MM.1S (cell line): ENCODE results near the gene CBFA2T2.
A peak's percentile ranks its signal among the peaks of the same experiment; 100 is the strongest.
"Not testable (repeated sequence)": the region's sequence is repeated elsewhere in the genome, so short reads cannot be mapped to it uniquely, and the experiment has no call there.

Experiments used
- DNase-seq: peaks from one replicate; pipeline ENCODE4 v3.0.0-alpha.2; 2015
- H2AFZ ChIP-seq: fragments of 300-600 bp; sonication (generic); 2 replicates; pipeline ENCODE4 v1.6.0; 2016; ENCODE audit warnings: antibody characterized with exemption, low read length
- H3F3A ChIP-seq: fragments of 300-600 bp; sonication (generic); 2 replicates; pipeline ENCODE4 v1.6.1; 2016; ENCODE audit warnings: mild to moderate bottlenecking, antibody characterized with exemption, low read length, moderate library complexity, mixed read lengths; ENCODE audit not compliant: insufficient read depth
- H3K27ac ChIP-seq: fragments of 300-600 bp; sonication (generic); 2 replicates; pipeline ENCODE4 v1.5.1; 2016; ENCODE audit warnings: mild to moderate bottlenecking, low read length
- H3K27me3 ChIP-seq: fragments of 300-600 bp; sonication (generic); replicated peaks from 2 replicates; pipeline ENCODE4 v1.6.0; 2016; ENCODE audit warnings: low read length; ENCODE audit not compliant: insufficient read depth
- H3K36me3 ChIP-seq: fragments of 300-600 bp; sonication (generic); replicated peaks from 2 replicates; pipeline ENCODE4 v1.6.1; 2016; ENCODE audit warnings: mild to moderate bottlenecking, low read length, mixed read lengths; ENCODE audit not compliant: insufficient read depth
- H3K4me1 ChIP-seq: fragments of 300-600 bp; sonication (generic); 2 replicates; pipeline ENCODE4 v1.6.1; 2016; ENCODE audit warnings: low read length, mixed read lengths
- H3K4me2 ChIP-seq: fragments of 300-600 bp; sonication (generic); 2 replicates; pipeline ENCODE4 v1.6.0; 2016; ENCODE audit warnings: low read depth, low read length
- H3K4me3 ChIP-seq: fragments of 300-600 bp; sonication (generic); 2 replicates; pipeline ENCODE4 v1.5.1; 2016; ENCODE audit warnings: low read length, mixed read lengths
- H3K79me2 ChIP-seq: fragments of 300-600 bp; sonication (generic); 2 replicates; pipeline ENCODE4 v1.6.1; 2016; ENCODE audit warnings: mixed run types, low read length, mixed read lengths
- H3K9ac ChIP-seq: fragments of 300-600 bp; sonication (generic); 2 replicates; pipeline ENCODE4 v1.6.1; 2016; ENCODE audit warnings: low read length, mixed read lengths
- H3K9me2 ChIP-seq: fragments of 300-600 bp; sonication (generic); replicated peaks from 2 replicates; pipeline ENCODE4 v1.6.1; 2016; ENCODE audit warnings: mild to moderate bottlenecking, low read length, mixed read lengths; ENCODE audit not compliant: insufficient read depth
- H3K9me3 ChIP-seq: fragments of 300-600 bp; sonication (generic); replicated peaks from 2 replicates; pipeline ENCODE4 v1.6.1; 2016; ENCODE audit warnings: mild to moderate bottlenecking, low read length, mixed read lengths; ENCODE audit not compliant: insufficient read depth
- H4K20me1 ChIP-seq: fragments of 300-600 bp; sonication (generic); 2 replicates; pipeline ENCODE4 v1.6.1; 2016; ENCODE audit warnings: mild to moderate bottlenecking, low read length, moderate library complexity, mixed read lengths; ENCODE audit not compliant: insufficient read depth
- EZH2 ChIP-seq: fragments of 300-600 bp; sonication (generic); optimal IDR thresholded peaks from 2 replicates; pipeline ENCODE3; 2017; ENCODE audit warnings: low read depth, mild to moderate bottlenecking, antibody characterized with exemption, low read length, mixed read lengths
- EZH2phosphoT487 ChIP-seq: fragments of 300-600 bp; sonication (generic); IDR thresholded peaks from 2 replicates; pipeline ENCODE4 v1.6.1; 2018; ENCODE audit warnings: antibody characterized with exemption, low read length
- TF ChIP-seq, protein P1 (sequence below): fragments of 300-600 bp; sonication (generic); IDR thresholded peaks from 2 replicates; pipeline ENCODE4 v1.5.1; 2016; ENCODE audit warnings: antibody characterized with exemption, low read length, mixed read lengths

CBFA2T2 gene

DNA sequence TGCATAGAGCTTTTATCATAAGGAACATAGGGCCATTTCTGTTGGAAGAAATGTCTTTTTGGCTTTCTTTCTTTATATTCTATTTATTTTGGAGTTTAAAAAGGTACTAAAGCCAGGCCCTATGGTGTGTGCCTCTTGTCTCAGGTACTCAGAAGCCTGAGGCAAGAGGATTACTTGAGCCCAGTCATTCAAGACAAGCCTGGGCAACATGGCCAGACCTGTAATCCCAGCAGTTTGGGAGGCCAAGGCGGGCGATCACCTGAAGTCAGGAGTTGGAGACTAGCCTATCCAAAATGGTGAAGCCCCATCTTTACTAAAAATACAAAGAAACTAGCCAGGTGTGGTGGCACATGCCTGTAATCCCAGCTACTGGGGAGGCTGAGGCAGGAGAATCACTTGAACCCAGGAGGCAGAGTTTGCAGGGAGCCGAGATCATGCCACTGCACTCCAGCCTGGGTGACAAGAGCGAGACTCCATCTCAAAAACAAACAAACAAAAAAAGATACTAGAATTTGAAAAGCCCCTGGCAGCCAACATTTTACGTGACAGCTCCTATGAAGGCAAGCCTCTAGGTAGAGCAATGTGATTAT is 80.0 kb downstream of the CBFA2T2 start:
- H3K9me3 ChIP-seq: no peaks in the 10 kb centered on the region
- H3K27ac ChIP-seq: peak overlapping the region; percentile 31; the same call in 1 of the 2 replicates
- DNase-seq: no peak
- no peaks in the 10 kb centered on the region for H3K36me3 ChIP-seq
- TF ChIP-seq, protein P1, sequence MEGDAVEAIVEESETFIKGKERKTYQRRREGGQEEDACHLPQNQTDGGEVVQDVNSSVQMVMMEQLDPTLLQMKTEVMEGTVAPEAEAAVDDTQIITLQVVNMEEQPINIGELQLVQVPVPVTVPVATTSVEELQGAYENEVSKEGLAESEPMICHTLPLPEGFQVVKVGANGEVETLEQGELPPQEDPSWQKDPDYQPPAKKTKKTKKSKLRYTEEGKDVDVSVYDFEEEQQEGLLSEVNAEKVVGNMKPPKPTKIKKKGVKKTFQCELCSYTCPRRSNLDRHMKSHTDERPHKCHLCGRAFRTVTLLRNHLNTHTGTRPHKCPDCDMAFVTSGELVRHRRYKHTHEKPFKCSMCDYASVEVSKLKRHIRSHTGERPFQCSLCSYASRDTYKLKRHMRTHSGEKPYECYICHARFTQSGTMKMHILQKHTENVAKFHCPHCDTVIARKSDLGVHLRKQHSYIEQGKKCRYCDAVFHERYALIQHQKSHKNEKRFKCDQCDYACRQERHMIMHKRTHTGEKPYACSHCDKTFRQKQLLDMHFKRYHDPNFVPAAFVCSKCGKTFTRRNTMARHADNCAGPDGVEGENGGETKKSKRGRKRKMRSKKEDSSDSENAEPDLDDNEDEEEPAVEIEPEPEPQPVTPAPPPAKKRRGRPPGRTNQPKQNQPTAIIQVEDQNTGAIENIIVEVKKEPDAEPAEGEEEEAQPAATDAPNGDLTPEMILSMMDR: no peak
- TF ChIP-seq EZH2phosphoT487 (no peak), EZH2 (no peak)
- peak overlapping the region; percentile 25; the same call in 1 of the 2 replicates for H3K4me2 ChIP-seq
- peaks cover 4% of the 10 kb centered on the region; the same call in 1 of the 2 replicates for H3F3A ChIP-seq
- peaks cover 18% of the 10 kb centered on the region for H3K4me1 ChIP-seq
- H3K9ac ChIP-seq: no peak overlapping the region
- H2AFZ ChIP-seq: no peak overlapping the region
- no peaks in the 10 kb centered on the region for H3K9me2 ChIP-seq
- no peak overlapping the region for H3K4me3 ChIP-seq
- no peaks in the 10 kb centered on the region for H3K27me3 ChIP-seq
- H3K79me2 ChIP-seq: peaks cover 6% of the 10 kb centered on the region; the same call in 1 of the 2 replicates
- no peaks in the 10 kb centered on the region for H4K20me1 ChIP-seq

DNA sequence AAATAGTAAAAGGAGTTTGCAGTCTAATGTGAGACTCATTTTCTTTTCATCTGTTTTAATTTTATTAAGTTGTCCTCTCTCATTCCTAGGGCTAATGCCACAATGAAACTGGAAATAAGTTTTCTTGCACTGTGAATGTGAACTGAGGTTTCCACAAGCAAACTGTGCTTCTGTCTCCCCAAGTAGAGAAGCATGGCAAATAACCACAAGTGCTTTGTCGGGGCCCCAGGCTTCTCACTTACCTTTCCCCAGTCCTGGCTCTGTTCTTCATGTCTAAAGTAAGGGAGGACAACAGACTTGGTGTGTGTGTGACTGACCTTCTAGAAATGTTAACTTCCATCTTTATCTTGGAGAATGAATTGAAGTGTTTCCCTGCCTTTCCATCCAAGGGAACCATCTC is 80.8 kb downstream of the CBFA2T2 start:
- no peak overlapping the region for H3K4me3 ChIP-seq
- DNase-seq: peak; percentile 41
- peaks cover 4% of the 10 kb centered on the region; the same call in 1 of the 2 replicates for H3F3A ChIP-seq
- no peaks in the 10 kb centered on the region for H3K36me3 ChIP-seq
- no peak overlapping the region; the same call in 1 of the 2 replicates for H3K9ac ChIP-seq
- no peak overlapping the region for H2AFZ ChIP-seq
- H3K9me2 ChIP-seq: no peaks in the 10 kb centered on the region
- peak overlapping the region; percentile 25; the same call in 1 of the 2 replicates for H3K4me2 ChIP-seq
- no peaks in the 10 kb centered on the region for H4K20me1 ChIP-seq
- peak overlapping the region; percentile 31; the same call in 1 of the 2 replicates for H3K27ac ChIP-seq
- peaks cover 6% of the 10 kb centered on the region; the same call in 1 of the 2 replicates for H3K79me2 ChIP-seq
- H3K4me1 ChIP-seq: peaks cover 18% of the 10 kb centered on the region
- TF ChIP-seq, protein P1: no peak
- TF ChIP-seq EZH2phosphoT487 (no peak), EZH2 (no peak)
- H3K9me3 ChIP-seq: no peaks in the 10 kb centered on the region
- H3K27me3 ChIP-seq: no peaks in the 10 kb centered on the region

DNA sequence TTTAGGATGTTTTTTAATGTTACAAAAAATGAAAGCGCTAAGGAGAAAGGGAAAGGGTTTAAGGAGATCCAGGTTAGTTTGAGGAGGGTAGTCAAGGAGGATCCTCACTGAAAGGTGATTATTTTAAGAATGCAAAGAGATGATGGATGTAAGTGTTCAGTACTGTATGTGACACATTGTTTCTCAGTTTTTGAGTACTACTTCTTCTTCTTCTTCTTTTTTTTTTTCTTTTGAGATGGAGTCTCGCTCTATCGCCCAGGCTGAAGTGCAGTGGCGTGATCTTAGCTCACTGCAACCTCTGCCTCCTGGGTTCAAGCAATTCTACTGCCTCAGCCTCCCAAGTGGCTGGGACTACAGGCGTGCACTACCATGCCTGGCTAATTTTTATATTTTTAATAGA is 83.4 kb downstream of the CBFA2T2 start:
- H3K27ac ChIP-seq, H3K9me3 ChIP-seq, H3K4me3 ChIP-seq, H3K9me2 ChIP-seq, H2AFZ ChIP-seq, H3K36me3 ChIP-seq, H3K27me3 ChIP-seq, H3K4me2 ChIP-seq, DNase-seq, H3K9ac ChIP-seq, H3K79me2 ChIP-seq, H4K20me1 ChIP-seq, H3F3A ChIP-seq: not testable (repeated sequence)
- peaks cover 15% of the 10 kb centered on the region for H3K4me1 ChIP-seq

DNA sequence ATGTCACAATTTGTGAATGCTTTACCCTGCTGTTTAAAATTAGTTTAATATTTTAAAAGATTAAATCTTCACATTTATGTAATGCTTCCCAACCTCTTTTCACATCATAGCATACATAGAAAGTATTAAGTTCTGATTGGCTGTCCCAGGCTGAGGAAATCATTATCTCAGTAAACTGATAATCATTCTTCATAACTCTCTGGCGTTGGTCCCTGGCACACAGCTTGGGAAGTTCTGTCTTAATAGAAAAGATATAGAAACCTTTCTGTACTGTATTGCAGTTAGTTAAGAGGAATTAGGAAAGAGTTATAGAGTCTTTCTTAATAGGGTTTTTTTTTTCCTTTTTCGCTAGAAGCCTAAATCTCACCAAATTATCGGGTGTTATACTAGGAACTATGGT is 85.4 kb downstream of the CBFA2T2 start:
- H3K27ac ChIP-seq: no peak overlapping the region
- no peak for DNase-seq
- H3K4me2 ChIP-seq: no peak overlapping the region
- no peak overlapping the region for H2AFZ ChIP-seq
- TF ChIP-seq, protein P1: no peak
- no peak for TF ChIP-seq EZH2
- no peak for TF ChIP-seq EZH2phosphoT487
- no peaks in the 10 kb centered on the region for H3K36me3 ChIP-seq
- H3F3A ChIP-seq: peaks cover 4% of the 10 kb centered on the region; the same call in 1 of the 2 replicates
- H3K9me2 ChIP-seq: no peaks in the 10 kb centered on the region
- no peaks in the 10 kb centered on the region for H3K27me3 ChIP-seq
- no peaks in the 10 kb centered on the region for H4K20me1 ChIP-seq
- H3K4me1 ChIP-seq: peaks cover 13% of the 10 kb centered on the region
- no peak overlapping the region for H3K4me3 ChIP-seq
- peaks cover 10% of the 10 kb centered on the region; the same call in 1 of the 2 replicates for H3K79me2 ChIP-seq
- H3K9ac ChIP-seq: no peak overlapping the region
- H3K9me3 ChIP-seq: no peaks in the 10 kb centered on the region
